Measurements from ENCODE around the gene CLCN7. TPM values are rescaled to one million over a fixed set of nuclear protein-coding genes. Genes with fewer than 3 reads are reported as not detected.

Gene CLCN7
- total and polyA plus RNA-seq, 5 donors from 2014 or later = 22.0 to 104 (median 24.5) TPM

DNA sequence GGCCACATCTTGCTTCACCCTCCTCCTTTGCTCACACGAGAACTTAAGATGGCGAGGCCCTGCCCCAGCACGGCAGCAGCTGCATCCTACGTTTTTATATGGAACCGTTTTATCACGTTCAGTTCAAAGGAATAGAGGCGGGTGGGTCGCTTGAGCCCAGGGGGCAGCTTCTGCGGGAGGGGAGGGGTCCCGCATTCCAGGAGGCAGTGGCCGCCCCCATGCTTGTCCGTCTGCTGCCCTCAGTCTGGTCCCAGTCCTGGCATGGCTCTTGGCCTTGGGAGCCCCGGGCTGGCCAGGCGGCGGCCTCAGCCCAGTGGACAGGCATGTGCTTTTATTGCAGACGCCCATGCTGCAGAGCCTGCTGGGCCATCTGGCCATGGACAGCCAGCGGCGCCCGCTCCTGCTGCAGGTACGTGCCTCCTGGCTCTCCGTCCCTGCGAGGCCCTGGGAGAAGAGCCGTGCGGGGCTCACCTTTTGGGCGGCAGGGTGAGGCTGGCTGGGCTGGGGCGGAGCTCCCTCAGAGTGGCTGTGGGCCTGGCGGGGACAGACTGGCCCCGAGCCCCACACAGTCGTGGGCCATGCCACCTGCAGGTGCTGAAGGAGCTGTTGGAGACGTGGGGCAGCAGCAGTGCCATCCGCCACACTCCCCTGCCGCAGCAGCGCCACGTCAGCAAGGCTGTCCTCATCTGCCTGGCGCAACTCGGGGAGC, 25.1 kb upstream of the CLCN7 start:
- Histone ChIP-seq H3K4me3 (ENCODE audit: low read depth, low read length) (no peak overlapping the region), H3K27me3 (ENCODE audit: control insufficient read depth, insufficient read depth, low read length) (no peaks in the 10 kb centered on the region), H3K36me3 (ENCODE audit: control insufficient read depth, insufficient read depth, low read length) (peaks cover 12% of the 10 kb centered on the region), H3K27ac (ENCODE audit: insufficient read depth, low read length, poor library complexity, severe bottlenecking) (no peak overlapping the region), H3K4me1 (ENCODE audit: control insufficient read depth, insufficient read depth, low read length, poor library complexity, severe bottlenecking) (no peaks in the 10 kb centered on the region), H3K9me3 (ENCODE audit: control insufficient read depth in 2 of 2, low read length in 2 of 2) (no peaks in the 10 kb centered on the region)
- Mint-ChIP-seq H3K27me3 (no peaks in the 10 kb centered on the region), H3K36me3 (no peaks in the 10 kb centered on the region), H3K4me1 (peaks cover 0 to 4% (median 0%) of the 10 kb centered on the region in 4 donors), H3K27ac (no peak overlapping the region), H3K4me3 (no peak overlapping the region), H3K9me3 (no peaks in the 10 kb centered on the region)
- DNase-seq (no peak), ATAC-seq (ENCODE audit: low read depth in 2 of 2) (no peak)

DNA sequence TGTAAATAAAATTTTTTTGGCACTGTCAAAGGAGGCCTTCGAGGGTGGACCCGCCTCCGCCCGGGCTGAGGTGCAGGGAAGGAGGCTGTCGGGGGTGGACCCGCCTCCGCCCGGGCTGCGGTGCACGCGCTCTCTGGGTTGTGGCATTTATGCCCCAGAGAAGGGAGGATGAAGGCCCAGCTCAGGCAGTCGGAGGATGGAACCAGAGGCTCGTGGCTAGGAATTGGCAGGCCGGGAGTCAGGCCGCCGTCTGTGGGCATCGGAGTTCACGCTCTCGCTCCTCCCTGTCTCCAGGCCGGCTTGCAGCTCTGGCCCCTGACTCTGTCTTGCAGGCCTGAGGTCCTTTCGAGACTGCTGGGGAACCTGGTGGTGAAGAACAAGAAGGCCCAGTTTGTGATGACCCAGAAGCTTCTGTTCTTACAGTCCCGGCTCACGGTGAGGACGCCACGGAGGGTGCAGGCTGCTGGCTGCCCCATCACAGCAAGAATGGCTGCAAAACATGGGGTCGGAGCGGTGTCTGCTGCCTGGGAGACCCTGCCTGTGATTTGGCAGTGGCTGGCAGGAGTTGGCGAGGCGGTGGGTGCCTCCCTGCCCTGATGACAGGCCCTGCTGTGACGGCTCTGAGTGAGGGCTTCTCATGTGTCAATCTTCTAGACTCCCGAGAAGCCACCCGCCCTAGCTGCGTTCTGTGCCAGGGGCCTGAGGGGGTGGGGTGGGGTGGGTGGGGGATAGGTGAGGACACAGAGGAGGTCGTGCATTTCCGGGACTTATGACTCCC, 24.3 kb upstream of the CLCN7 start:
- Mint-ChIP-seq H3K4me1 (peaks cover 0 to 7% (median 0%) of the 10 kb centered on the region in 4 donors), H3K27ac (no peak overlapping the region)
- H3K36me3 ChIP-seq (ENCODE audit: control insufficient read depth, insufficient read depth, low read length) = peaks cover 12% of the 10 kb centered on the region

DNA sequence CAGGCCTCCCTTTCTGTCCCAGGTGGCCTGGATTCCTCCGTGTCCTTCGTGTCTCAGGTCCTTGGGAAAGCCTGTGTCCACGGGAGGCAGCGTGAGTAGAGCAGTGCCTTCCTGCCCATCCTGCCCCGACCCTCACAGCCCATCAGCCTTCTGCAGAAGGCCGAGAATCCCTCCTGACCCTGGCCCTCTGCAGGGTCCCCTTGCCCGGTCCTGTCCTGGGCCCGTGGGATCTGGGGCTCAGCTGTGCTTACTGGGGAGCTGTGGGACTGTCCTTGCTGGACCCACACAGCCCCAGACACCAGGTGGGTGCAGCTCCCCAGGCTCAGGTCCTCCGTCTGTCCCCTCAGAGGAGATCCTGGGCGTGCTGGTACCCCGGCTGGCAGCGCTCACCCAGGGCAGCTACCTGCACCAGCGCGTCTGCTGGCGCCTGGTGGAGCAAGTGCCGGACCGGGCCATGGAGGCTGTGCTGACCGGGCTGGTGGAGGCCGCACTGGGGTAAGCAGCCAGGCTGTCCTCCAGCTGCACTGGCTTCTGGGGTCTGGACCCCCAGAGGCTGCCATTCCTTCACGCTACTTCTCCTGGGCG, 22.3 kb upstream of the CLCN7 start:
- H3K36me3 Mint-ChIP-seq = no peaks in the 10 kb centered on the region
- no peaks in the 10 kb centered on the region for H3K27me3 ChIP-seq (ENCODE audit: control insufficient read depth, insufficient read depth, low read length)
- no peaks in the 10 kb centered on the region for H3K9me3 Mint-ChIP-seq
- H3K36me3 ChIP-seq (ENCODE audit: control insufficient read depth, insufficient read depth, low read length) = peaks cover 4% of the 10 kb centered on the region
- no peak overlapping the region for H3K27ac Mint-ChIP-seq
- no peak overlapping the region for H3K4me3 Mint-ChIP-seq
- ATAC-seq (ENCODE audit: low read depth in 2 of 2) = no peak
- H3K4me3 ChIP-seq (ENCODE audit: low read depth, low read length) = no peak overlapping the region
- DNase-seq = no peak
- H3K27ac ChIP-seq (ENCODE audit: insufficient read depth, low read length, poor library complexity, severe bottlenecking) = no peak overlapping the region
- H3K4me1 ChIP-seq (ENCODE audit: control insufficient read depth, insufficient read depth, low read length, poor library complexity, severe bottlenecking) = peaks cover 20% of the 10 kb centered on the region
- no peaks in the 10 kb centered on the region for H3K9me3 ChIP-seq (ENCODE audit: control insufficient read depth in 2 of 2, low read length in 2 of 2)
- no peaks in the 10 kb centered on the region for H3K27me3 Mint-ChIP-seq
- peaks cover 5 to 18% (median 7%) of the 10 kb centered on the region in 4 donors for H3K4me1 Mint-ChIP-seq

More for the DNA sequence above, 24.3 kb upstream of the CLCN7 start:
- Mint-ChIP-seq H3K36me3 (no peaks in the 10 kb centered on the region), H3K4me3 (peak overlapping the region in 1 of 4 donors; percentile 15), H3K9me3 (no peaks in the 10 kb centered on the region), H3K27me3 (no peaks in the 10 kb centered on the region)
- Histone ChIP-seq H3K4me3 (ENCODE audit: low read depth, low read length) (no peak overlapping the region), H3K27me3 (ENCODE audit: control insufficient read depth, insufficient read depth, low read length) (no peaks in the 10 kb centered on the region), H3K4me1 (ENCODE audit: control insufficient read depth, insufficient read depth, low read length, poor library complexity, severe bottlenecking) (peaks cover 5% of the 10 kb centered on the region), H3K27ac (ENCODE audit: insufficient read depth, low read length, poor library complexity, severe bottlenecking) (no peak overlapping the region), H3K9me3 (ENCODE audit: control insufficient read depth in 2 of 2, low read length in 2 of 2) (no peaks in the 10 kb centered on the region)
- DNase-seq (no peak), ATAC-seq (ENCODE audit: low read depth in 2 of 2) (no peak)

DNA sequence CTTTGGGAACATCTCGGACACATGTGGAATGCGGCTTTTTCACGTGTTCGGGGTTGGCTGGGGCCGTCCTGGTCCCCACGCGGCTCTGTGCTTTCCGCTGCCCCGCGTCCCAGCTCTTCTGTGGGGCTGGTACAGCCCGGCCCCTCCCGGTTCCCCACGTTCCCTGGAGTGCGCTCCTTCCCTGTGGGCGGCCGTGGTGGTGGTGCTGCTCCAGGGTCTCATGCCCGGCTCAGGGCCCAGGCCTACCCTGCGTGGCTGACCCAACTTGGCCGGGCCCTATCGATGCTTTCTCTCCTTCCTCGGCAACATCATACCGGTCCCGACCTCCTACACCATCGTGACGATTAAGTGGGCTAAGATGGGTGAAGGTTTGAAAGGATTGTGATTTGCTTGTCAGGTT, 21.6 kb upstream of the CLCN7 start:
- Histone ChIP-seq H3K4me3 (ENCODE audit: low read depth, low read length) (no peak overlapping the region), H3K4me1 (ENCODE audit: control insufficient read depth, insufficient read depth, low read length, poor library complexity, severe bottlenecking) (peaks cover 20% of the 10 kb centered on the region), H3K27me3 (ENCODE audit: control insufficient read depth, insufficient read depth, low read length) (no peaks in the 10 kb centered on the region), H3K36me3 (ENCODE audit: control insufficient read depth, insufficient read depth, low read length) (no peaks in the 10 kb centered on the region), H3K9me3 (ENCODE audit: control insufficient read depth in 2 of 2, low read length in 2 of 2) (no peaks in the 10 kb centered on the region), H3K27ac (ENCODE audit: insufficient read depth, low read length, poor library complexity, severe bottlenecking) (no peak overlapping the region)
- Mint-ChIP-seq H3K36me3 (no peaks in the 10 kb centered on the region), H3K4me3 (peak overlapping the region in 1 of 4 donors; percentile 56), H3K27ac (peak overlapping the region in 1 of 3 donors; percentile 56), H3K4me1 (peaks cover 5 to 20% (median 7%) of the 10 kb centered on the region in 4 donors), H3K9me3 (no peaks in the 10 kb centered on the region), H3K27me3 (no peaks in the 10 kb centered on the region)
- no peak for DNase-seq
- no peak for ATAC-seq (ENCODE audit: low read depth in 2 of 2)

DNA sequence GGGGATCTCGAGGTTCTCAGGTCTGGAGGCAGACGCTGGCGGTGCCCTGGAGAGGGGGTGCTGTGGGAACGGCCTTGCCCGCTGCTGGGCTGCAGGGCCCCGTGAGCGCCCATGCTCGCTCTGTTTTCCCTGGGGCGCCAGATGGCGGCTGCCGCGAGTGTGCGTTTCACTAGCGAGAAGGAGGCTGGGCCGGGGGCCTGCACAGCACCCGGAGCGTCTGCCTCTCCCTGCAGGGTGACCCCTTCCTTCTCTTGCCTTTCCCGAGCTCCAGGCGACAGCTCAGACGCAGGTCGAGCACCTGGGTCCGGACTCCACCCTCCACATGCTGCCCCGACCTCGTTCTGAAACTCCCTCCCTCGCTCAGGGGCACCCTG, 21.0 kb upstream of the CLCN7 start:
- Mint-ChIP-seq H3K27me3 (no peaks in the 10 kb centered on the region), H3K4me3 (peak overlapping the region in 1 of 4 donors; percentile 15), H3K27ac (no peak overlapping the region), H3K9me3 (no peaks in the 10 kb centered on the region), H3K4me1 (peaks cover 5 to 20% (median 7%) of the 10 kb centered on the region in 4 donors), H3K36me3 (no peaks in the 10 kb centered on the region)
- ATAC-seq (ENCODE audit: low read depth in 2 of 2) = no peak
- H3K27me3 ChIP-seq (ENCODE audit: control insufficient read depth, insufficient read depth, low read length) = no peaks in the 10 kb centered on the region
- H3K4me1 ChIP-seq (ENCODE audit: control insufficient read depth, insufficient read depth, low read length, poor library complexity, severe bottlenecking) = peaks cover 20% of the 10 kb centered on the region
- no peaks in the 10 kb centered on the region for H3K36me3 ChIP-seq (ENCODE audit: control insufficient read depth, insufficient read depth, low read length)
- H3K27ac ChIP-seq (ENCODE audit: insufficient read depth, low read length, poor library complexity, severe bottlenecking) = no peak overlapping the region
- no peaks in the 10 kb centered on the region for H3K9me3 ChIP-seq (ENCODE audit: control insufficient read depth in 2 of 2, low read length in 2 of 2)
- no peak for DNase-seq
- H3K4me3 ChIP-seq (ENCODE audit: low read depth, low read length) = no peak overlapping the region

DNA sequence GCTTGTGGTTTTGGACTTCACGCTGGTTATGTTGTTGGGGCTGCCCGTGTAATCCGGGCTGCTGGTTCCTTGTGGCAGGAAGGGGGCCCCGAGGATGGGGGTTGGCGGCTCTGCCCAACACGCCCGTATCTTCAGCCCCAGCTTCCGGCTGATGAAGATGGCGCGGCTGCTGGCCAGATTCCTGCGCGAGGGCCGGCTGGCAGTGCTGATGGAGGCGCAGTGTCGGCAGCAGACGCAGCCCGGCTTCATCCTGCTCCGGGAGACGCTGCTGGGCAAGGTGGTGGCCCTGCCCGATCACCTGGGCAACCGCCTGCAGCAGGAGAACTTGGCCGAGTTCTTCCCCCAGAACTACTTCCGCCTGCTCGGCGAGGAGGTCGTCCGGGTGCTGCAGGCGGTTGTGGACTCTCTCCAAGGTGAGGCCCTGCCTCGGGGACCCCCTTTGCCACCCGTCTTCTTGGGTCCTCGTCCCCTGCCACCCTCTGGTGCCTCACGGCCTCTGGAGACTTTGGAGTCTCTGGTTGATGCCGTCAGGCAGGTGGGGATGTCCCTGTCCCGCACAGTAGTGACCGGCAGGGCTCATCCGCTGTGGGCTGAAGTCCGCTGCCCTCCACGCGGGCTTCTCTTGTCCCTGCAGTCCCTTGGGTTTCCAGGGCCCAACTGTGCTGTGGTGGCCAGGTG, 20.5 kb upstream of the CLCN7 start:
- no peaks in the 10 kb centered on the region for H3K27me3 Mint-ChIP-seq
- peak overlapping the region in 3 of 4 donors; percentile 64 to 90 (median 83) for H3K4me3 Mint-ChIP-seq
- ATAC-seq (ENCODE audit: low read depth in 2 of 2) = no peak
- Histone ChIP-seq H3K9me3 (ENCODE audit: control insufficient read depth in 2 of 2, low read length in 2 of 2) (no peaks in the 10 kb centered on the region), H3K27me3 (ENCODE audit: control insufficient read depth, insufficient read depth, low read length) (no peaks in the 10 kb centered on the region), H3K27ac (ENCODE audit: insufficient read depth, low read length, poor library complexity, severe bottlenecking) (no peak overlapping the region), H3K36me3 (ENCODE audit: control insufficient read depth, insufficient read depth, low read length) (no peaks in the 10 kb centered on the region), H3K4me3 (ENCODE audit: low read depth, low read length) (no peak overlapping the region), H3K4me1 (ENCODE audit: control insufficient read depth, insufficient read depth, low read length, poor library complexity, severe bottlenecking) (peaks cover 20% of the 10 kb centered on the region)
- no peak overlapping the region for H3K27ac Mint-ChIP-seq
- DNase-seq = no peak
- H3K36me3 Mint-ChIP-seq = no peaks in the 10 kb centered on the region
- no peaks in the 10 kb centered on the region for H3K9me3 Mint-ChIP-seq
- H3K4me1 Mint-ChIP-seq = peaks cover 5 to 20% (median 7%) of the 10 kb centered on the region in 4 donors

DNA sequence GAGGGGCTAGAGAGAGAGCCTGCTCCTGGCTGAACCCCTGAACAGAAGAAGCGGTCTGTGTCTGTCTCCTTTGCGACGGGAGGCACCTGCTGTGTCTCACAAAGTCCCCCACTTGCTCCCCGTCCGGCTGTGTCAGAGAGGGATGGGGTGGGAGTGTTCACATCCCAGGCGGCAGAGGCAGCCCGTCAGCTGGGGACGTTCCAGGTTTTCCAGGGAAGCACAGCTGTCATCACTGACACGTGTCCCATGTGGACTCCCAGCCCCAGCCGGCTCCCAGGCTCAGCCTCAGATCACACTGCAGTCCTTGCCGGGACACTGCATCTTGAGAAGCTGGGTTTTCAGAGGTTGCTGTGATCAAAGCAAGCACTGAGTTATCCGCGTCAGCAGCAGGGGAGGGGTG, 19.9 kb upstream of the CLCN7 start:
- peak overlapping the region; percentile 35 to 90 (median 84) for H3K4me3 Mint-ChIP-seq

More for the DNA sequence above, 19.9 kb upstream of the CLCN7 start:
- Mint-ChIP-seq H3K9me3 (no peaks in the 10 kb centered on the region), H3K27ac (no peak overlapping the region), H3K36me3 (no peaks in the 10 kb centered on the region), H3K27me3 (no peaks in the 10 kb centered on the region), H3K4me1 (peaks cover 5 to 22% (median 7%) of the 10 kb centered on the region in 4 donors)
- H3K9me3 ChIP-seq (ENCODE audit: control insufficient read depth in 2 of 2, low read length in 2 of 2) = no peaks in the 10 kb centered on the region
- H3K4me1 ChIP-seq (ENCODE audit: control insufficient read depth, insufficient read depth, low read length, poor library complexity, severe bottlenecking) = peaks cover 20% of the 10 kb centered on the region
- H3K27ac ChIP-seq (ENCODE audit: insufficient read depth, low read length, poor library complexity, severe bottlenecking) = no peak overlapping the region
- ATAC-seq (ENCODE audit: low read depth in 2 of 2) (no peak), DNase-seq (no peak)
- H3K4me3 ChIP-seq (ENCODE audit: low read depth, low read length) = no peak overlapping the region
- no peaks in the 10 kb centered on the region for H3K27me3 ChIP-seq (ENCODE audit: control insufficient read depth, insufficient read depth, low read length)
- H3K36me3 ChIP-seq (ENCODE audit: control insufficient read depth, insufficient read depth, low read length) = no peaks in the 10 kb centered on the region
